HG02623 (cell line): Measurements from ENCODE around the gene SLC30A2.
"Not testable (repeated sequence)": the region's sequence is repeated elsewhere in the genome, so short reads cannot be mapped to it uniquely, and the experiment has no call there.

Experiments used
- ATAC-seq: cut with Tn5 transposase; IDR thresholded peaks from one replicate; pipeline ENCODE4 v1.9.1; 2021; ENCODE audit warnings: moderate library complexity; ENCODE audit not compliant: unreplicated experiment

Gene SLC30A2, protein sequence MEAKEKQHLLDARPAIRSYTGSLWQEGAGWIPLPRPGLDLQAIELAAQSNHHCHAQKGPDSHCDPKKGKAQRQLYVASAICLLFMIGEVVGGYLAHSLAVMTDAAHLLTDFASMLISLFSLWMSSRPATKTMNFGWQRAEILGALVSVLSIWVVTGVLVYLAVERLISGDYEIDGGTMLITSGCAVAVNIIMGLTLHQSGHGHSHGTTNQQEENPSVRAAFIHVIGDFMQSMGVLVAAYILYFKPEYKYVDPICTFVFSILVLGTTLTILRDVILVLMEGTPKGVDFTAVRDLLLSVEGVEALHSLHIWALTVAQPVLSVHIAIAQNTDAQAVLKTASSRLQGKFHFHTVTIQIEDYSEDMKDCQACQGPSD

DNA sequence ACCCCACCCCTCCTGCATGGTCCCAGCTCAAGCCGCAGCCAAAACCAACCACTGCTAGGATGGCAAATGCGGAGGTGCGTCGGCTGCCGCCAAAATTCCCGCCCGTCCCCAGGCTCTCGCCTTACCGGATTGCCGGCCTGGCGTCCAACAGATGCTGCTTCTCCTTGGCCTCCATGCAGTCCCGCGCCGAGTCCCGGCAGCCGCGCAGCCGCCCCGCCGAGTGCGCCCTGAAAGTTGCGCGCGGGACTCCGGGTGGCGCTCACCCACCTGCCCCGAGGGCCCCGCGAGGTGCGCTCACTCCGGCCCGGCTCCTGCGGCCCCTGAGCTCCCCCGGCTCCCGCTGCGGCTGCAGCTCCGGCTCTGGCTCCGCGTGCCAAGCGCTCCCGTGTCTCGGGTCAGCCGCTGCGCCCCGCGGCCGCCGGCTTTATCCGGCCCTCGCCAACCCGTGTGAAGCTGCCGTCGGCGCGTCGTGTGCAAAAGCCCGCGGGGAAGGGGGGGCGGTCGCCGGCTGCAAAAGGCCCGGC is at the start of gene SLC30A2:
SLC30A2 (minus strand) TSS at position 397 of the 524 bp plus-strand sequence; CDS start at position 175, 222 bp downstream.
- ATAC-seq, result no peak

DNA sequence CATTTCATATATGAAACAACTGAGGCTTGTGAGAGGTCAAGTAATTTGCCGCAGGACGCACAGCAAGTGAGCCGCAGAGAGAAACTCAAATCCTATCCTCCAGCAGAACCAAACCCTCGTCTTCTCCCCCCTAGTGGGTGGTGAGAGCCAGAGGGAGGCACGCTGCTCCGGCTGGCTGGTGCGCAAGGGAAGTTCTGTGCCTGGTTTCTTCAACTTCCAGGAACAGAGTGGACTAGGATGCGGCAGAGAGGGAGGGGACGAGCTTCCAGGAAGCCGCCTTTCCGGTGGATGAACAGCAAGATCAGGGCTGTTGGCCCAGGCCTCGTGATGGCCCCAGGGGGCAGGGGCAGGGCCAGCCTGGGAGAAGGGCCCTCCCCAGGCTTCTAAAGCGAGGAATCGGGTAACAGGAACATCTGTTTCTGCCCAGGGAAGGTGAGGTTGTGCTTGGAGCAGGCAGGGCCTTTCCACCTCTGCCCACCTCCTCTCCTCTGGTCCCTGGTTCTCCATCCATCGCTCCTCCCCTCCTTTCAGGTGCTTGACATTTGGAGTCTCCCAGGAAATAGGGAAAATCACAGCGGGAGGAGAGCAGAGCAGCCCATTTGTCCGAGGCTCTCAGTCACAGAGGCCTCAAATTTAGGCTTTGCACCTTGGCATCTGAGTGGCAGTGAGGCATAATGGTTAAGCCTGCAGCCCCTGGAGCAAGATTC is 48.9 kb upstream of the SLC30A2 start:
- no peak for ATAC-seq

DNA sequence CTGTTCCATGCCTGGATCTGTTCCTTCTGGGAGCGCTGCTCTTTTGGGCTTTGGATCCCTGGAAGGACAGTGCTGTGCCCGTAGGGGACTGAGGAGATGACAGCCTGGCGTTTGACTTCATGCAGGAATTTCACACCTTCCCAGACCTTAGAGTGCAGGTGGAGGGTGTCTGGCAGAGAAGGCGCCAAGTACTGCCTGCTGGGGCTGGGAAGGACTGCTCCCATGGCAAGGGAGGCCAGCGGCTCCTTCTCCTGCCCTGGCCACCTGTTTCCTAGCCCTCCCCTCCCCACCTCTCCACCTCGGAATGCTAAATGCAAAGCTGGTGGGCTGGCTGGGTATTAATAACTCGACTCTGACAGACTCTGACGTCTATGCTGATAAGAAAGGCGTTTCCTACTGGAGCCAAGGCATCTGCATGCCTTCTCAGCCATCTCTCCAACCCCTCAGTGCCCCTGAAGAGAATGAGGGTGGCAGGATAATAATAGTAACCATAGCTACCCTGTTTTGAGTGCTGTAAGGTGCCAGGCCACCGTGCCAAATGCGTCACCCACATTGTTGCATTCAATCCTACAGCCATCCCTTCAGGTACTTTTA is 48.3 kb upstream of the SLC30A2 start:
- no peak for ATAC-seq

DNA sequence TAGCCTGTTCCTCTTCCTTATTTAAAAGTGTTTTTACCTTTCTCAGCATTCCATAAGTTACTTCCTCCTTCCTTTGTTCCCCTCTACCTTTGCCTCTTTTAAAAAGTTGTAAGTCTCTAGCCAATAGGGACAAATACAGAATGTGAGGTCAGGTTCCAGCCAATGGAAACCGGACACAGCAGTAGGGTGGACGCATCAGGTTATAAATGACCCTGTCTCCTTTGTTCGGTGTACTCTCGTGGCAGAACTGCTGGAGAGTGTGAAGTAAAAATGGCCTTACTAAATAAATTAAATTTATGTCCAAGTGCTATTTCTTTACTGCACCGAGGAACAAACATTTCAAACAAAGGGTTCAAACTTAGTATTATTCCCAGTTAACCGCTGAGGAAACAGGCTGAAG is 47.7 kb upstream of the SLC30A2 start:
- not testable (repeated sequence) for ATAC-seq

DNA sequence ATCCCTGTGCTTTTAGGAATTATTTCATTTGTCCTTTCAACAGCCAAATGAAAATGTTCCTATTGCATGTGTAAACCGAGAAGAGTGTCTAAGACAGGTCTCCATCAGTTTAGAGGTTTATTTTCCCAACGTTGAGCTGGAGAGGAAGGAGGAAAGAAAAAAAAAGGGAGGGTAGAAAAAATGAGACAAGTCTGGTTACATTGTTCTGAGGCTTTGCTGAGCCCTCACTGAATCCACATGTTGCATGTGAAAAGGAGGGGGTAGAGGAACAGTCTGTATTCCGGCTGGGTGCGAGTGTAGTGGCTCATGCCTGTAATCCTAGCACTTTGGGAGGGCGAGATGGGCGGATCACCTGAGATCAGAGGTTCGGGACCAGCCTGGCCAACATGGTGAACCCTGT is 46.5 kb upstream of the SLC30A2 start:
- no peak for ATAC-seq

DNA sequence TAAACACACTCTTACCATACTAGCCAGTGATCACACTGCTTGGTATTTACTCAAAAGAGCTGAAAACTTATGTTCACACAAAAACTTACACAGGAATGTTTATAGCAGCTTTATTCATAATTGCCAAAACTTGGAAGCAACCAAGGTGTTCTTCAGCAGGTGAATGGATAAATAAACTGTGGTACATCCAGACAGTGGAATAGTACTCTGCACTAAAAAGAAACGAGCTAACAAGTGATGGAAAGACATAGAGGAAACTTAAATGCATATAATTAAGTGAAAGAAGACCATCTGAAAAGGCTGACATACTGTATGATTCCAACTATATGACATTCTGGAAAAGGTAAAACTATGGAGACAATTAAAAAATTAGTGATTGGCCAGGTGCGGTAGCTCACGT is 45.0 kb upstream of the SLC30A2 start:
- no peak for ATAC-seq

DNA sequence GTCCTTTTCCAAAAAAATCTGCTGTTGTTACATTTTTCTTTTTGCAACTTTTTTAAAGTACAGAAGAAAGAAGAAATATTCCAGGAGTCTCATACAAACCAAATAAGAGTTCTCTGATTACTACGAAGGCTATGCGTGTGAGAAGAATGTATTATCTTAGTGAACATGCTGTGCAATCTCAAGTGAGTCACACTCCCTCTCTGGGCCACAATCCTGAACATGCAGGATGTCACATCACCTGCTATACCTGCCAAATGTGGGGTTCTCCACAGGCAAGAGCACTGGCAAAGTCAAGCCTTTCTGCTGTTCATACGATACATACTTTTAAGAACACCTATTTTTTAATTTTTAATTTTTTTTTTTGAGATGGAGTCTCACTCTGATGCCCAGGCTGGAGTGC is 43.2 kb upstream of the SLC30A2 start:
- ATAC-seq, result no peak

DNA sequence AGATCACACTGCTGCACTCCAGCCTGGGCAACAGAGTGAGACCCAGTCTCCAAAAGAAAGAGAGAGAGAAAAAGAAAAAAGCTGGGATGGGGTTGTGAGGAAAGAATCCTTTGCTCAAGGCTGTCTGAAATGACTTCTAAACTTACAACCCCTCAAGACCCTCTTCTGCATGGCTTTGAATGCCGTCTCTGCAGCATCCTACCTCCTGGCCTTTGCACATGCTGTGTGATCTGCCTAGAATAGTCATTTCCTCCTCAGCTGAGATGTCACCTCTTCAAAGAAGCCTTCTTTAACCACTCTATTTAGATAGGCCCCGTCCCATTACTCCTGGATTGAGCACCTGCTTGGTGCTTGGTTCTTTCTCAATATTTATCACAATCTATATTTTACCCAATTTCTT is 38.9 kb upstream of the SLC30A2 start:
- no peak for ATAC-seq

DNA sequence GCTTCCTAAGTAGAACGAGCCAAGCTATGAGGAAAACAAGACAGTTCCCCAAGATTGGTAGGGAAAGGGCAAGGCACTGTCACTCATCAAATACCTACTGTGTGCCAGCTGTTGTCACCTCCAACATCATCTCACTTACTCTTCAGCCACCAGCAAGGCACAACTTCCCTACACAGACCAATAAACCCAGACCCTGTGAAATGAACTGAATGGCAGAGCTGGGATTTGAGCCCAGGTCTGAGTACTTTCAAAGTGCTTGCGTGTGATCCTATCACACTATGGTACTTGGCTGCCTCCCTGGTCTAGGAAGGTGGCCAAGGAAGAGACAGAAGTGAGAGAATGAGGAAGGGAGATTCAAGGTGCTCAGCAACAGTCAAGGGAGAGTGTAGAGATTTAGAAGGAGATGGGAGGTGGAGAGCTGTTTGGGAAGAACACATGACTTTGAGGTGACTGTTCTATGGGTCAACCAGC is 38.2 kb upstream of the SLC30A2 start:
- no peak for ATAC-seq

DNA sequence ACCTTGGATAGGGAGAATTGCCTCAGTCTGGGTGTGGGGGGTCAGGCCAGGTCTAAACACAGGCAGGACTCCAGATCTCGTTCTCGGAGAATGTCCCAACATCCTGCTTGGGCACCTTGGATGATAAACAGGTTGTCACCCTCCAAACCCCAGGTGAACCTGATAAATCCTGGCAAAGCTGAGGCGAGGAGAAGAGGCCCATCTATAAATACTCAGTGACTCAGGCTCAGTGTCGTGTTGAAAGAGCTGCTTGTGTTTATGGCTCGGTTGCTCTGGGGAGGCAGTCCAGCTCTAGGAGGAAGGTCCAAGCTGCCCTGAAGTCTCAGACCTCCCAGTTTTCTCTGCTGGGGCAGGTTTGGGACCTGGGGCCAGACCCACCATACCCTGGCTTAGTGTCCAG is 37.3 kb upstream of the SLC30A2 start:
- no peak for ATAC-seq

DNA sequence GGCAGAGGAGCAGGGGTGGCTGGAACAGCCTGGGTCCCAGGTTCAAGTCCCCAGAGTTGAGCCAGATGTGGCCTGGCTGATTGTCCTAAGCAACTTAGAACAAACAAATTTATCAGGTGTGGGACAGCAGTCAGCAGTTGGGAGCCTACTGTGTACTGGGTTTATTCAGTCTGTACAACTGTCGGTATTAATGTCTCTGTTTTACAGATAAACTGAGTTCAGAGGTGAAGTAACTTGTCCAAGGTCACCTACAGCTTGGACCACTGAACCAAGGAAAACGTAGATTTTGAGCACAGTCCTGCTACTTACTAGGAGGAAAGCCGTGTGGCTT is 36.1 kb upstream of the SLC30A2 start:
- no peak for ATAC-seq

DNA sequence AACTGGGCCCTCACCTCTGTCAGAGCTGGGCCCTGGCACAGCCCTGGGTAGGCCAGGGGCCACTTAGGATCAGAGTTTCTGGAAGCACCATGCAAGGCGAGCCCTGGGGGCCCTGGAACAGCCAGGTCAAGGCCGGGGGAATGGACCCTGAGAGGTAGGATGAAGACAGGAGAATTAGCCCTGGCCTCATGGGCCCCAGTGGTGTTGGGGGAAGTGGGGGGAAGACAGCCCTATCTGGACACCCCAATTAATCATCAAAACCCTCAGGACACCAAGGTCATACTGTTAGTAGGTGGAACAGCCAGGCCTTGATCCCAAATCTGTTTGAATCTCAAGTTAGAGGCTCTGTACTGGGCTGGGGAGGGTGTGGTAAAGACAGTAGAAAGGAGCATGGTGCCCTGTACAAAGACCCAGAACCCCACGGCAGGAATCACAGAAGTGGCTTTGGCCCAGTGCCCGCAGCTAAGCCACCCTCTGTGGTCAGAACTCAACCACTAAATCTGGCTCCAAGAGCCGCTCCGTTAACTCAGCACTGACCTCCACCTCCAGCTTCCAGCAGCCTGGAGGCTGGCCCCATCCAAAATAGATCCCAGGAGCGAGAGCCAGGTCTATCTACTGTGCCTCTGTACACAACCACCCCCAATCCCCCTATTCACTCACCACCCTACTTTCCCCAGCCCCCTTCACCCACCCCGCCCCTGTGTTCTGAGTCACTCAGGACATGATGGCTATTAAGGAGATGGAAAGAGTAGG is 35.5 kb upstream of the SLC30A2 start:
- no peak for ATAC-seq

DNA sequence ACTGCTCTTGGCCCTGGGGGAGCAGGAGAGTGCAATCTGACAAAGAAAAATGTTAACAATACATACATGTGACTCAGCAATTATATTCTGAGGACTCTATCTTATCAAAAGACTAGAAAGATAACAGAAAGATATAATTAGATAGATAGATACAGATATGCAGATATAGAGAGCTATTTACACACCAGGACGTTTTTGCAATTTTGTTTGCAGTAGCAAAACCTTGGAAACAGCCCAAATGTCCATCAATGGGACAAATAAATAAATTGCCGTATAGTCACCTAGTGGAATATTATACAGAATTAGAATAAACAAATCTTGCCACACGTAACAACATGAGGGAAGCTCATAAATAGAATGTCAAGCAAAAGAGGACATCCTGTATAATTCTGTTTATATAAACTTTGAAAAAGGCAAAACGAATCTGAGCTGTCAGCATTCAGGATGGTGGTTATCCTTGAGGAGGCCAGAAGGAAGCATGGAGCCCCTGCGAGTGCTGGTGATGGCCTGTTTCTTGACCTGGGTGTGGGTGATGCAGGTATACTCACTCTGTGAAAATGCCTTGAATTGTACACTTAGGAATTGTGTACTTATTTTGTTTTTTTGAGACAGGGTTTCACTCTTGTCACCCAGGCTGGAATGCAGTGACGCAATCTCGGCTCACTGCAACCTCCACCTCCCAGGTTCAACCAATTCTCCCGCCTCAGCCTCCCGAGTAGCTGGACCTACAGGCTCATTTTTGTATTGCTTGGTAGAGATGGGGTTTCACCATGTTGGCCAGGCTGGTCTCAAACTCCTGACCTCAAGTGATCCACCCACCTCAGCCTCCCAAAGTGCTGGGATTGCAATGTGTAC is 34.3 kb upstream of the SLC30A2 start:
- no peak for ATAC-seq

DNA sequence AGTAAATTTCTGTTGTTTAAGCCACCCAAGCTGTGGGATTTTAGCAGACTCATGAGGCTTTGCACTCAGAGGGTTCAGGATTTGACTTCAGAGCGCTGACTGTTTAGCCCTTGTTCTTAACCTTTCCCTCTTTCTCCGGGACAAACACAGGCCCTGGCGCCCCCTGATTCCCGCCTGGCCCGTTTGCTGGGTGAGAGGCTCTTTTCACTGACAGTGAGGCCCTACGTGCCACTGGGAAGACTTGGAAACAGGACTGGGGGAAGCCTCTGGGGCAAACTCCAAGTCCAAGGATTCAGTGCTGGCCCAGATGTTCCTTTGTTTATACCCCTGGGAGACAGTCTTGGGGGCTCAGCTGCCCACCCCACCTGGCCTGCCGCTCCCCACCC is 33.3 kb upstream of the SLC30A2 start:
- ATAC-seq, result no peak

DNA sequence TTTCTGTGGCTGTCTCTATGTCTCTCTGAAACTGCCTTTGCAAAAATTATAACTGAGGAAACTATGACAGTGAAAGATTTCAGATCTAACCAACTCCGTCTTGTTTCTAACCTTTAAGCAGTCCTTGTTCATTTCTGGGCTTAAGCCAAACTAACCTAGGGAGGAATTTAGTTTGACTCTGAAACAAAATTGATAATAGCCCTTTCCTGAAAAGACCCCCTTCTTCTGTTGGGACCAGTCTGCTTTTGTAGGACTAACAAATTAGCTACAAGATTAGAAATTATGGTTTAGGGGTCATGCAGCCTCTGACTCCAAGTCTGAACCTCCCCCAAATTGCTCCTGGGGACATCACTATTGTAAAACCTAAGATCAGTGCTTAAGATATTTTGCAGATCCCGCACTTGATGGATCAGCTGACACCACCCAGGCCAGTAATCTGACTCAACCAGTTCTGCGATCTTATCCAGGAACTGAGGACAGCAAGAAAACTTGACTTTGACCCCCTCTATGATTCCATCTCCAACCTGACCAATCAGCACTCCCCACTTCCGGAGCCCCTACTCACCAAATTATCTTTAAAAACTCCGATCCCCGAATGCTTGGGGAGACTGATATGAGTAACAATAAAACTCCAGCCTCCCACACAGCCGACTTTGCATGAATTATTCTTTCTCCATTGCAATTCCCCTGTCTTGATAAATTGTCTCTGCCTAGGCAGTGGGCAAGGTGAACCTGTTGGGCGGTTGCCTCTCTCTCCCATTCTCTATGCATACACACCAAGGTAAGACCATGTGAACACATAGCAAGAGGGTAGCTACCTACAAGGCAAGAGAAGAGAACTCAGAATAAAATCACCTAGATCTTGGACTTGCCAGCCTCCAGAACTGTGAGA is 32.6 kb upstream of the SLC30A2 start:
- ATAC-seq, result no peak

DNA sequence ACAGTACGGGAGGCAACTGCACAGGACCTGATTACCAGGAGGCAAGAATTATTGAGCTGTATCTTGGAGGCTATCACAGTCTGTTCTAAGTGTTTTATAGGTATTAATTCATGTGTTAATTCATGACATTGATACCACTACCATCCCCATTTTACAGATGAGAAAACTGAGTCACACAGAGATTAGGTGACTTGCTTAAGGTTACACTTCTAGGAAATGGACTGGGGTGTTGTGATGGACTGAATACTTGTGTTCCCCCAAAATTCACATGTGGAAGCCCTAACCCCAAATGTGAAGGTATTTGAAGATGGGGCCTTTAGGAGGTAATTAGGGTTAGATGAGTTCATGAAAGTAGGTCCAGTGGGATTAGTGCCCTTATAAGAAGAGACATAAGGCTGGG is 31.6 kb upstream of the SLC30A2 start:
- ATAC-seq, result no peak

DNA sequence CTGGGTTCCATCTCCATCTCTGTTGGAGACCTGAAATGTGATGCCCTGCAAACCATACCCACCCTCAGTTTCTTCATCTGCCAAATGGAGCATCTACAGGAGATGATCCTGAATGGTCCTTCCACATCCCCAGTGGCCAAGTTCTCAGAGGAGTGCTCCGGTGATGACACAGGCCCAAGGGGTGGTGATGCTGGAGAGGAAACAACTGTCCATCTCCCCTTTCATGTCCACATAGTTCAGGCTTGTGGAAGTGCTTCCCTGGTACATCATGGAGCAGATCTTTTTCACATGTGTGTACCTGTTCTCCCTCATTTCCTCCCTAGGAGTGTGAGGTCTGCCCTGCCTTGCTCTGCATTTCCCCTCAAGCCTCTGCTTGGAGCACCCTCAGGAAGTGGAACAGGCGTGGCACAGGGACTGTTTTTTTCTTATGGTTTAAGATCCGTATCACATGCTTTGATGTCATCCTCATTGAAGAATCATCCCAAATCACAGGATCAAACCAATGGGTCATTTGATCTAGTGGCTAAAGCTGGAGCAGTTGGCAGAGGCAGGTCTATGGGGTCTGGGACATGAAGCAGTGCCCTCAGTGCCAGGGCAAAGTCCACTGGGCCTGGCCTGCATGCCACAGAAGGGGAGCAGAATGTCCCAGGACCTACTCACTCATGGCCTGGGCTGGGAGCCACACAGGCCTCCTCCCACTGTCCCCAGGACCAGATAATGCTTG is 29.7 kb upstream of the SLC30A2 start:
- no peak for ATAC-seq

DNA sequence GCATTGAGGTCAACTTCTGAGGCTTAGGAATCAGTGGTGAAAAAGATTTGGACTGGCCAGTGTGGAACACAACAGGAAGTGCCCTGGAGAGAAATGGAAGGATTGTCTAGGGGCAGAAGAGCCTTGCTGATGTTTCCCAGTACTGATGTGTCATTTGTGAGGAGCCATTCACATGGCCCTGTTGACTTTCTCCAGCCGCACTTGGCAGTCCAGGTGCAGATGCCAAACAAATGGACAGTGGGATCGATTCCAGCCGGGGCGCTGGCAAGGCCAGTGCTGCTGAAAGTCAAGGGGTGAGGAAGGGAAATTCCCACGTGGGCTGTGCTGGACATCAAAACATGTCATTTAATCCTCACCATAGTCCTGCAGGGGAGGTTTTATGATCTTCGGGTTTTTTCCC is 26.4 kb upstream of the SLC30A2 start:
- no peak for ATAC-seq

DNA sequence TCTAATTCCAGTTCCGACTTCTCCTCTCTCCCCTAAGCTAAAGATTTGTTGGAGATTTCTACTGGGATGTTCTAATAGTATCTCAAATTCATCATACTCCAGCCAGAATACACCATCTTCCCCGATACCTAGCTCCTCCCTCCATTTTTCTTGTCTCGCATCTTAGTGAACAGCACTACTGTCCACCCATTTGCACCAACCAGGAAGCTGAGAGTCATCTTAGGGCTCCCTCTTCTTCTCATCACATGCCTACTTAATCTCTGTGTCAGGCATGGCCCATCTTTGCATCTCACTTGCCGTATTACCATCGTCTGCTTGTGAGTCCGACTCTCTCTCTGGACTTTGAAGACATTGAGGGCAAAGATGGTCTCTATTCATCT is 25.0 kb upstream of the SLC30A2 start:
- ATAC-seq, result no peak
